NCI-H2081 treated with DMSO at 0.1 percent for 48 hours (cell line): ENCODE results near the gene LPP.

Experiments used
- DNase-seq: peaks from one replicate; lab custom pipeline; 2025; lab: John Stamatoyannopoulos, UW

The LPP gene

GRCh38 chr3:188711881-188712247 is 557.9 kb downstream of the LPP start:
- DNase-seq: no peak

- DNase-seq: no peak
Observed at GRCh38 chr3:188712248-188712924, 558.4 kb downstream of the LPP start.

GRCh38 chr3:188712991-188713390 is 559.0 kb downstream of the LPP start:
- no peak for DNase-seq

DNA sequence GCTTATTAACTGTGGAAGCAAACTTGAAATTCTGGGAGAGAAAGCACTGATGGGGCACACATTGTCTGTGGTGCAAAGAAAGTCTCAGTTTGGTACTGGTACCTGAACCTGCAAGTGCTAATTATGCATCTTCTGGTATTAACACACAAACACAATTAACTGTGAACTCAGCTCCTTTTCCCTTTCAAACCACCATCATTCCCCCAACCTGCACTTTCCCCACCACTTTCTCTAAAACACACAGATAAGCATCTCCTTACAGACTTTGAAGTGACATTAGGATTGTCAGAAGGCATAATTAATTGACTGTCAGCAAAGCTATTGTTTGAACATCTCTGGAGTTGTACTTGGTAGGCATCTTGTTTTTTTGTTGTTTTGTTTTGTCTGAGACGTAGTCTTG is 565.6 kb downstream of the LPP start:
- DNase-seq: no peak

GRCh38 chr3:188720215-188720614 is 566.3 kb downstream of the LPP start:
- peak; percentile 83 for DNase-seq

GRCh38 chr3:188720636-188721035 is 566.7 kb downstream of the LPP start:
- no peak for DNase-seq

DNA sequence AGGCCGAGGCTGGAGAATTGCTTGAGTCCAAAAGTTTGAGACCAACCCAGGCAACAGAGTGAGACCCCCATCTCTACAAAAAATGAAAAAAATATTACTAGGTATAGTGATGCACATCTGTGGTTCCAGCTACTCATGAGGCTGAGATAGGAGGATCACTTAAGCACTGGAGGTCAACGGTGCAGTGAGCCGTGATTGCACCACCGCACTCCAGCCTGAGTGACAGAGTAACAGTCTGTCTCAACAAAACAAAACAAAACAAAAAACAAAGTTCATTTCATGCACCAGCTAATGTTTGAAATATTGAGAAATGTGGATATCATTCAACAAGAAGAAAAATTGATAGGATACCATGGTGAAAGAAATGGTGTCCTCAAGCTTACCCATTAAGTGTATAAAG is 567.4 kb downstream of the LPP start:
- DNase-seq: no peak

DNA sequence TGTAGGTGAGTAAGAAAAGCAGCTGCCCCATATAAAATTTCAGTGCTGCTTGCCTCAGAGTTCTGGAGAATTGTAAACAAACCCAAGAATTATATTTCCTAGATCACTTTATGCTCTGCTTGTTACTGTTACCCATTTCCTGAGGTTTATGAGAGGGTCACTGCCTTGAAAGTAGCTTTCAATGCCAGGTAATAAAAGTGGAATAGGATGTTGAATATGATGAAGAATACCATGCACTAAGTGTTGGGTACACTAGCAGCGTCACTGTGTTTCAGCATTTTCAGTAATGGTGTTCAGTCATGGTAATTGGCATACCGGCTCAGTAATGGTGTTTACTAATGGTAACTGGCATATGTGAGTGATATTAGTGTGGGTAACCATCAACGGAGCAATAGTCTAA is 568.0 kb downstream of the LPP start:
- DNase-seq: peak; percentile 45

DNA sequence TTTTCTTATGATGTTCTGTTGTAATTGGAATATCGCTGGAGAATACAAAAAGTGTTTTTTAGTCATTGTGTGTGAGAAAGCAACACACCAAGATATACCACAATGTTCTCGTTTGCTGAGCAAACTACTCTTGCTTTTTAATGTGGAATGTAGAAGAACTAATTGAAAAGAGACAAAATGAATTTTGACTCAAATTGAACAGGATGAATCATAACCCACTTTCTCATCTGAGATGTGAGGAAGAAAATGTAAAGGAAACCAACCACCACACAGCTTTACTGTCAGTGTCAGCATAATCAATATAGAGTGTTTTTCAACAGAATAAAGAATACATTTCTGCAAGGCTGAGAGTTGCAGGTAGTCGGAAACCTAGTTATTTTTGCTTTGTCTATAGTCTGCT is 569.0 kb downstream of the LPP start:
- no peak for DNase-seq

GRCh38 chr3:188727052-188727451 is 573.1 kb downstream of the LPP start:
- no peak for DNase-seq

DNA sequence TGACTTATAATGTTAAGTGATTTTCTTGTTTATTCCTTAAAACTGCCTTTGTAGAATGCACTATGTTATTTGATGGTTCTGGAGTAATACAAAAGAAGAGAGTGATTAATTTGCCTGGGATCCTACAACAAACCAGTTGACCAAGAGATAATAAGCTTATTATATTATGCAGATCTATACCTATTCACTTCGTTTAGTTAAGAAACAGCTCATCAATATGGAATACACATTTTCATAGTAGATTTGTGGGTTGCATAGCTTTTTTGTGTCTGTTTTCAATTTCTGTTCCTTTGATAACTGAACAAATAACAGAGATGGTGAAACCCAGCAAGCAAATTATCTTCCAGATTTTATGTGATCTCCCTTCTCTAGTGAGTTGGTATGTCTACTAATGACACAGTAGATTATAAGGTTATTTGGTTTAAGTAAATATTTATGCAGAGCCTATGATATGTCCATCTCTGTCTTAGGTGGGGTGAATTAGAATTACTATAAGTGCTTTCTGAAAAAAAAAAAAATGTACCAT is 574.5 kb downstream of the LPP start:
- DNase-seq: no peak

- no peak for DNase-seq
Observed at GRCh38 chr3:188729422-188729821, 575.5 kb downstream of the LPP start.

DNA sequence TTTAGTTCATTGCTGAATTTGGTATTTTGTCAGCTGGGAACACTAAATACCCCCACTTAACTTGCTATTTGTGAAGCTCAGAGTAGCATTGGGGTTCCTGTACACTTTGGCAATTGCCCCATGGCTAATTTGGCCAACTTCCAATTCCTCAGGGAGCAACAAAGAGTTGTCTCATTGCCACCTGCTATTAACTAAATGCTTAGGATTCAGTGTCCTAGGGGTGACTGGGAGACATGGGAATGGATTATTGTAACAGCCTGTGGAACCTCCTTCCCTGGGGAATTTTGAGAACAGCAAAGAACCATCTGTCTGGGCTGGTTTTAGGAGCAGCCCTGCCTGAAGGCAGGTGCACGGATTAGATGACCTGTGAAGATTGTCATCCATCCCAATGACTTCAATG is 580.4 kb downstream of the LPP start:
- DNase-seq: peak; percentile 84

- DNase-seq: no peak
Observed at GRCh38 chr3:188739511-188739910, 585.6 kb downstream of the LPP start.

DNA sequence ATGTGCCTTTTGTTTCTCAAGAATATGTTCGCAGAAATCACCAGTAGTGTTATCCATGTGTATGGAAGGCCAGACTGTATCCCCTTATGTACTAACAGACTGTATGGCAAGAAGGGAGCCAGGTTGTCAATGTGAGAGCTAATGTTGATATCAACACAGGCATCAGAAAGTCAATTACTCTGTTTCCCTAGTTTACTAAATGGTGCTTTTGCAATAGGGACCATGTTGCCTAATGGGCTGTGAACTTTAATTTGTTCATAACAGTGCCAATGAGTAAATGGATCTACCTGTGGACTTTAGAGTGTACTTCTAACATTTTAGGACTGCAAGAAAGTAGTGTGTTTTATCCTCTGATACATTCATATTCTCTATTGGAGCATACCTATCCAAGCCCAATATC is 586.1 kb downstream of the LPP start:
- DNase-seq: no peak

DNA sequence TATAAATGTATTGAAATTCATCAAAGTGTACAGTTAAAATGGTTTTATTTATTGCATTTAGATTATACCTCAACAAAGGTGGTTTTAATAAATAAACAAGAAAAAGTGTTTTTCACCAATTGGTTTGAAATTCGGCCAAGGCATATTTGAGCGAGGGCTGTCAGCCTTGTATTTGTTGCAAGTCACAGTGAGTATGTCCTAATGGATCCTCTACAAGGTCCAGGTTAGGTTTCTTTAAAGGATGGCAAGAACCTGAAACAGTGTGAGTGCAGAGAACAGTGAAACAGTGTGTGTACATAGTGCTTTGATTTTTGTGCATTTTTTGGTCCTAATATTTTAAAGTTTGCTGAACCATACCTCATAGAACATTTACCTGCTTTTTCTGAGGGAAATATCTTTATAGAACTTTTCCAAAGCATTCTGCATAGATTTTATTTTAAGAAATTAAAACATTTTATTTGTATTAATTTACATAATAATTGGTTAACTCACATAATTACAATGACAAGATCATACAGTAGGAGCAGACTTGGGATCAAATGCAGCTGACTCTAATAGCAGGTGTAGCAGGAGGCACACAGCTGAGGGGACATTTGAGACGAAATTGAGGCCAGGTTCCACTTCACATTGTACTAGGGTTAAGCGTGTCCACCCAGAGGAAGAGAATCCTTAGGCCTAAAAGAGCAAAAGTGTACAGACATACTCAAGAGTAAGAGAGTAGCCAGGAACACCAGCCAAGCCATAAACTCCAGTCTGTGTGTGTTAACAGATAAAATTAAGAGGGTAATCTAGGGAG is 589.0 kb downstream of the LPP start:
- DNase-seq: no peak

DNA sequence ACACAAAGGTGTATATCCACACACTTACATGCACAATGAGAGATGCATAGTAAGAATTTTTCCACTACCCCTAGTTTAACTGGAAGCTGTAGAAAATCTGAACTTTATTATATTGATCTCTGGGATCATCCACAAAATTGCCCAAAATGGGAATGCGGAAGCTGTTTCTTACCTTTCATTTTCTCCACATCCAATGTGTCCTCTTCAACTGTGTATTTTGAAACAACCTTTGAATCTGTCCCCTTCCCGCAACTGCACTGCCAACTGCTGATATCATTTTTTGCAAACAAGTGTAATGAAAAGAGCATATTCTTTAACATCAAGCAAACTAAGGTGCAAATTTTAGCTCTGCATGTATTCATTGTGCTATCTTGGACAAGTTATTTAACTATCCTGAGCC is 590.2 kb downstream of the LPP start:
- no peak for DNase-seq

GRCh38 chr3:188745031-188745430 is 591.1 kb downstream of the LPP start:
- no peak for DNase-seq

- DNase-seq: no peak
Observed at GRCh38 chr3:188746291-188746783, 592.4 kb downstream of the LPP start.

DNA sequence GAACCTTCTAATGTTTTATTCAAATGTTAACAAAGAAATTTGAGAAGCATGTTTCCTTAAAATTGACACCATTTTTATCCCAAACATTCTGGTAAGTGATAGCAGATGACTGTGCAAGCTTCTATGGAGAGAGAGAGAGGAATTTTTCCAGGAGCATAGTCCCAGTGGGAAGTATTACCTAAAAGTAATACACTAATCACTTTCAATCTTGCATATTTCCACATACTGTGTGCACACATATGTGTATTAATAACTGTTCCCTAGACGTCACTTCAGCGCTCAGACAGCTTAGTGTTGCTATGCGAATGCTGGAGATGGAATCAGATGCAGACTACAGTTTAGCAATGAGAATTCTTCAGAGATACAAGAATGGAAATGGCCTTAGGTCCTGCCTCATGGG is 593.5 kb downstream of the LPP start:
- no peak for DNase-seq

- no peak for DNase-seq
Observed at GRCh38 chr3:188749010-188749617, 595.2 kb downstream of the LPP start.

- DNase-seq: no peak
Observed at GRCh38 chr3:188749830-188750229, 595.9 kb downstream of the LPP start.

- DNase-seq: no peak
Observed at GRCh38 chr3:188750617-188751016, 596.7 kb downstream of the LPP start.
